SHP77 treated with DMSO at 0.1 percent for 48 hours (cell line): ENCODE data around the gene C2orf68.
"Not testable (repeated sequence)": the region's sequence is repeated elsewhere in the genome, so short reads cannot be mapped to it uniquely, and the experiment has no call there.

ENCODE experiments used
- DNase-seq: peaks from one replicate; lab custom pipeline; 2025; lab: John Stamatoyannopoulos, UW

The C2orf68 gene

DNA sequence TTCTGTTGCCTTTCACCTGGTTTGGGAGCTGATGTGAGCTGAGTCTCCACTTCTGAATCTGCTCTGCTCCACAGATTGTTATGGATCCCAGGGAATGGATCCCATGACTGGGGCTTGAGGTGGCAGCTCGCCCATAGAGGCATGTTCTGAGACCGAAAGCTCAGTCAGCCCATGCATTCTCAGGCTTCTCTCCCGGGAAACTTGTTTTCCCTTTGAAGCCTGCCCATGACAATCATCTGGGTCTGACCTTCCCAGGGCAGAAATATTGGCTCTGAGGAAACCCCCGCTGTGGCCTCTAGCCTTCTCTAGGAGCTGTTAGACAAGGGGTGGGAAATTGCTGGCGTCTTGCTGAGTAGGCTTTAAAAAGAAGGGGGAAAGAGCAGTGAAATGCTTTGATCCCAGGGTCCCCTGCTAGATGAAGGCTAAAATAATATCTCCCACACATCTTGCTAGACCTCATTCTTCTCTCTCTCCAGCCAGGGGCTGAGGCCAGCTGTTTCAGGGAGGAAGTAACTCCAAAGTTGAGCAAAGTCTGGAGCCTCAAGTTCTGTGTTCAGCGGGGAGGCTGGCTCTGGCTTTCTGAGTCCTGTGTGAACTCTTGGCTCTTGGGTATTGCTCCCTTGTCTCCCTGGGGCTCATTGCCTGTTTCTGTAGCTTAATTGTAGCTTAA, 32.5 kb downstream of the C2orf68 start:
- no peak for DNase-seq

DNA sequence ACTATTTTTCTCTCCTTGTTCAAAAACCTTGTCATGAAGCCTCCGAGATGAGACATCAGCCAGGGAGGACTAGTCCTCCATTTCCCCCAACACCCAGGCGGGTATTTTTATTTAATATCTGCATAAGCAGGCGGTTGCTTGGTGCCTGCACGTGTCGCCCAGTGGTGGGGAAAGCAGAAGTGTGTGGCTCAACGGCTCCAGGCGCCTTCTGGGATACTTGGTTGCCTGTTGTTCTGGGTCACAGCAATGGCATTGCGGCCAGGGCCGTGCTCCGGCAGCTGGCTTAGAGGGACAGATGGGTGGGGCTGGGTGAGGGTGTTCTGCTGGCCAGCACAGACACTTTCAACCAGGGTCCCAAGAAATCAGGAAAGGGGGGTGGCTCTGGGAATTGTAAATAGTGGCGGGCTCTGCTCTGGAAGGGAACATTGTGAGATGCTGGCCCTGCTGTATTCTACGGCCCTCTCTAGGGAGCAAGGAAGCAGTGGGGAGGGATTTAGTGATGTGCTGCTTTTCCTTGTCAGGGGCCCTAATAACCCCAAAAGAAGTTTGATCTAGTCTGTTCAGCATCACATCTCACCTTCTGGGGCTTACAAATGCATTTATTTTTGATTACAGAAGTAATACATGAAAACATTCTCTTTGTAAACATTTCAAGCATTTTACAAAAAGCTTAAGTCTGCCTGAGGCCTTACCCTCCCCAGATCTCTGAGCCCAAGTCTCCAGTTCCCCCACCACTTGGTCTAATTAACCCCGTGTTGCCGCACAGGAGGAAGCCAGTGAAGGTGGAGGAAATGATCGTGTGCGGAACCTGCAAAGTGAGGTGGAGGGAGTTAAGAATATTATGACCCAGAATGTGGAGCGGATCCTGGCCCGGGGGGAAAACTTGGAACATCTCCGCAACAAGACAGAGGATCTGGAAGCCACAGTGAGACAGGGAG, 33.4 kb downstream of the C2orf68 start:
- DNase-seq: no peak

DNA sequence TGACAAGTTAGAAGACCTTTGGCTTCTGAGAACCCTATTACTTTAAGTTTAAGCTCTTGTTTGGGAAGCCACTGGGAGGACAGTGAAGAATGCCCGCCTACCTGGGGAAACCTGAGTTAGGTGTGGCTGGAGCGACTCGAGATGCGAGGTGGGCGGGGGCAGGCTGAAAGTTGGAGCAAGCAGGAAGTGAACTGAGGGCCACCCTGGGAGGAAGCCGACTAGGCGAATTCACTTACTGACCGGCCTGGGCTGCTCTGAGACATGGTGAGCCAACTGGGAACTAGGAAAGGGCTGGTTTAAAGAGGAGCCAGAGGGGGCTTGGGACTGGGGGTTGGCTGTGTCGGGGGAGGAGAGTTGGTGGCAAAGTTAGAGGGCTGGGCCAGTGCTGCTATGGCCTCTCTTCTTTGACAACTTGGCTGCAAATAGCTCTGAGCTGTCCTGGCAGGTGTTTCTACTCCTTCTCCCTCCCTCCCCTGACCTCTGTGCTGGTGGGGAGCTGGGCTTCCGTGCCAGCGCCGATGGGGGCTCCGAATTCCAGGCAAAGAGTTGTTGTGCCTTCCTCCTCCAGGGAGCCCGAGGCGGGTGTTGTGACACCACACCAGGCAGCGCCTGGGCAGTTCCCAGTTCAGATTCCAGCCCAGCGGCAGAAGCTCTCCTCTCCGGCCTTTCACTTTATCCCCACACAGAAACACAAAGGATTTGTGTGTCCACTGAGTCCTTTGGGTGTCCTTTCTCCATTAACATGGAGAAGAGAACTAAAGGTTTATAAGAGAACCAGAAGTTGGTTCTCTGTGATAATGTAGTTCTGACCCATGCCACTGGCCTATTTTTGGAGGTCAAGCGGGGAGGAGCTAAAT, 34.3 kb downstream of the C2orf68 start, which contains the start of gene VAMP8:
Gene VAMP8, plus strand, starts transcription at position 201 of the 857 bp plus-strand sequence. Its CDS starts 61 bp downstream, at position 262.
- DNase-seq: no peak

DNA sequence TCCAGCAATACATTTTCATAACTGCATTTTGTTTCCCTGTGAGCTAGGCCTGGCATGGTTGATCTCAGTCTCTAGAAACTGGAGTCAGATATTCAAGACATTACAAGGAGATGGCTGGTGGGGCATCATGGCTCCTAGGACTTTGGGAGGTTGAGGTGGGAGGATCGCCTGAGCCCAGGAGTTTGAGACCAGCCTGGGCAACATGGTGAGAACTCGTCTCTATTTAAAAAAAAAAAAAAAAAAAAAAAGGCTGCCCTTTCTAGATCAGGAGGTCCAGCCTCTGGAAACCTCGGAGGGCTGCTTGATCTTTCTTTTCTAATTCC, 34.8 kb downstream of the C2orf68 start:
- DNase-seq: no peak

DNA sequence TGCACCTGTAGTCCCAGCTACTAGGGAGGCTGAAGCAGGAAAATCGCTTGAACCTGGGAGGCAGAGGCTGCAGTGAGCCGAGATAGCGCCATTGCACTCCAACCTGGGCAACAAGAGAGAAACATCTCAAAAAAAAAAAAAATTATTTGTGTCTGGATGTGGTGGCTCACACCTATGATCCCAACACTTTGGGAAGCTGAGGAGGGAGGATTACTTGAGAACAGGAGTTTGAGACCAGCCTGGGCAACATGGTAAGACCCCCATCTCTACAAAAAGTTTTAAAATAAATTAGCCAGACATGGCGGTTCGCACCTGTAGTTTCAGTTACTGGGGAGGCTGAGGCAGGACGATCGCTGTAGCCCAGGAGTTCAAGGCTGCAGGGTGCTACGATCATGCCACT, 36.1 kb downstream of the C2orf68 start:
- no peak for DNase-seq

DNA sequence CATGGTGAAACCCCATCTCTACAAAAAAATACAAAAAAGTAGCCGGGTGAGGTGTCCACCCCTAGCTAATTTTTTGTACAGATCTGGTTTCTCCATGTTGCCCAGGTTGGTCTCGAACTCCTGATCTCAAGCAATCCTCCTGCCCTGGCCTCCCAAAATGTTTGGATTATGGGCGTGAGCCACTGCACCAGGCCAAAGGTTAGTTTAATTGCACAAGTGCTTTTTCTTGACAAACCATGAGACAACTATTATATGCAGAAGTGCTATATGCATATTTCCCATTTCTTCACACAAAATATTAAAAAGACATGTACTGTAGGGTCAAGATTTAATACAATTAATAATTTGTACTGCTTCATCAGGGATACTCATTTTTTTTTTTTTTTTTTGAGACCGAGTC, 45.6 kb downstream of the C2orf68 start:
- DNase-seq: no peak

DNA sequence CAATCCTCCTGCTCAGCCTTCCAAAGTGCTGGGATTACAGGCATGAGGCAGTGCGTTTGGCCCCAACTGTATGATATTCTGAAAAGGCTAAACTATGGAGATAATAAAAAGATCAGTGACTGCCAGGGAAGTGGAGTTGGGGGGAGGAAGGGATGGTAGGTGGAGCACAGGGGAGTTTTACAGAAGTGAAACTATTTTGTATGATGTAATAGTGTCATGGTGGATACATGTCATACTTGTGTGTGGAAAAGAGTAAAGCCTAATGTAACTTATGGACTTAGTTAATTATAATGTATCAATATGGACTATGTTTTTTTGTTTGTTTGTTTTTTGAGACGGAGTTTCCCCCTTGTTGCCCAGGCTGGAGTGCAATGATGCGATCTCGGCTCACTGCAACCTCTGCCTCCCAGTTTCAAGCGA, 47.7 kb downstream of the C2orf68 start:
- no peak for DNase-seq

DNA sequence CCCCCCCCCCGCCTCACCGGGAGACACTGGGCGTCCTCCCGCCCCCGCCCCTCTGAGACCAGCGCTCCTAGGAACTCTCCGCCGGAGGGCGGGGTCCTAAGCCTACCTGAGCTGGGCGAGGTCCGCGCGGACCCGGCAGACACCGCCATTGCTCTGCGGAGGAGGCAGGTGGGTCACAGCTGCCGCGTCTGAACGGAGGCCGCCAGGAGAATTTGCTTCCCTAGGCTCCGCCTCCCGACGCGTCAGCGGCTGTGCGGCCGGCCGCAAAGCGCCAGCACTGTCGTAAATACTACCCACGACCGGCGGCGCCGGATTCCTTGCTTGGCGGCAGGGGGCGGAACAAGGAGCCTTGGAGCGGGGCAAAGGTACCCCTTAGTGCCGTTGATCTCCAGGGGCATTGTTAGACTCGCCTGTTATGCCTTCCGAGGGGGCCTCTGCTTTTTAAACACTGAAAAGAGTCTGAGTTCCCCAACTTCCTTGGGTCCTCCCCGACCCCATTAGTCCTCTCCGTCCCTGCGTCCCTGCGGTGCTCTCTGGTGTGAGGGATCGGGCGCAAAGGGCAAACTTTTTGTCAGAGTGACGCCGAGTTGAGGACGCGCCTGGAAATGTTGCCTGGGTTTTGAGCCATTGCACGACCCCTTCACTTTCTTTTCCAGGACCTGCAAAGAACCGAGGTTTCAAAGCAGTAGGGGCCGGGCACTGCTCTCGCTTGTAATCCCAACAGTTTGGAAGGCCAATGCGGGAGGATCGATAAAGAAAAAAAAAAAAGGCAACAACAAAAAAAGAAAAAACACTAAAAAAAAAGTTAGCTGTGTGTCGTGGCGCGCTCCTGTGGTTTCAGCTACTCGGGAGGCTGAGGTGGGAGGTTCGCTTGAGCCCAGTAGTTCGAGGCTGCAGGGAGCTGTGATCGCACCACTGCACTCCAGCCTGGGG, 50.3 kb downstream of the C2orf68 start, which contains the start of gene GGCX:
Gene GGCX, minus strand, starts transcription at position 214 of the 933 bp plus-strand sequence. Its CDS starts 65 bp downstream, at position 149.
- DNase-seq: peak; percentile 82

DNA sequence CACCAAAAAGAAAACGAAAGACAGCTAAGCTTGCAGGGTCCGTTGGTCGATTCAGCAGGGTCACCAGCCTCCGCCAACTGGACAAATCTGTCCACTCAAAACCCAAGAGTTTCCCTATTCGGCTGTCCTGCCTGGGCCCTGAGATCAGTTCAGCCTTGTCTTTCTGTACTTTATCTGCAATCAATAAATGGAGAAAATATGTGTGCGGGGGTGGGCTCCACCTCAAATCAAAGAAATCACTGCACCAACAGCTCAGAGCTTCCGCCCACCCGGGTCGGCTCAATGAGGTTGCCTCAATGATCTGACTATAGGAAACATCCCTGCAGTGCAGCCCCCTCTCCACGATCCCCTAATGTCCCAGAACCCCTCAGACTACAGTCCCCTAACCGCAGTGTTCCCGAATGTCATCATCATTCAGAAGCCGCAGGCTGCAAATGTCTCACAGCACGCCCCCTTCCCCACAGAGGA, 51.0 kb downstream of the C2orf68 start:
- no peak for DNase-seq

DNA sequence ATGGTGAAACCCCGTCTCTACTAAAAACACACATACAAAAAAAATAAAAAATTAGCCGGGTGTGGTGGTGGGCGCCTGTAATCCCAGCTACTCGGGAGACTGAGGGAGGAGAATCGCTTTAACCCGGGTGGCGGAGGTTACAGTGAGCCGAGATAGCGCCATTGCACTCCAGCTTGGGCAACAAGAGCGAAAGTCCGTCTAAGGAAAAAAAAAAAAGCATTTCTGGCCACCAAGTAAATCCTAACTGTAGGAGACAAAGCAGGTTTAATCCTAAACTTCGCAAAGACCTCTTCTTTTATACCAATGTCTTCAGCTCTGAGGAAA, 51.5 kb downstream of the C2orf68 start:
- not testable (repeated sequence) for DNase-seq

DNA sequence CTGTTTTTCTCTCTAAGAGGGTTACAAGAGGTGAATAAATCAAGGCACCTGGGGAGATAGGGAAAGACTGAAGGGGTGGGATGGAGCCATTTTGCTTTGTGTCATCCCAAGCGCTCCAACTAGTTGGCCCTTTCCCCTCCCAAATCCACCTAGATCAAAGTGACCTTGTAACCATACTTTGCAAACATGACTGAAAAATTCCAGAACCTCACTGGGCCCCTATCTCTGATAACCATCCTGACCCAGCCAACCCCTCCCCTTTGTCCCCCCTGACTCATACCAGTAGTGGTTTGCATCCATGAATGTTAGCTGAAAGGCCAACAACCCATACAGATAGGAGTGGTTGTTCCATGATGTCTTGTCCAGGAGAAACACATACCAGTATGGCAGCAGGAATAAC, 53.7 kb downstream of the C2orf68 start:
- no peak for DNase-seq

DNA sequence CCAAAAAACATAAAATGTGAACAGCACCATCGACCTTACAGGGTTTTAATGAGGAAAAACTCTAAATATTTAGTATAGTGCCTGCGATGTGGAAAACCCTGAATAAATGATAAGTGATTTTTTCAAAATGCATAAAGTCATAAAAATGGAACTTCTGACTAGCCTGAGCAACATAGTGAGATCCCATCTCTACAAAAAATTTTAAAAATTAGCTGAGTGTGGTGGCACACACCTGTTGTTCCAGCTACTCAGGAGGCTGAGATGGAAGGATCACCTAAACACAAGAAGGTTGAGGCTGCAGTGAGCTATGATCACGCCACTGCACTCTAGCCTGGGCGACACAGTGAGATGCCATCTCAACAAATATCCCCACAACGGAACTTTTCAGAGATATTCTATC, 54.7 kb downstream of the C2orf68 start:
- DNase-seq: no peak
